ENCODE data around the gene IL1B. TPM values are rescaled to one million over a fixed set of nuclear protein-coding genes. Genes with fewer than 3 reads are reported as not detected.

Gene IL1B
- polyA plus RNA-seq, 1 of the 3 experiments (the other 2 are of a cell fraction): 0.25 TPM

DNA sequence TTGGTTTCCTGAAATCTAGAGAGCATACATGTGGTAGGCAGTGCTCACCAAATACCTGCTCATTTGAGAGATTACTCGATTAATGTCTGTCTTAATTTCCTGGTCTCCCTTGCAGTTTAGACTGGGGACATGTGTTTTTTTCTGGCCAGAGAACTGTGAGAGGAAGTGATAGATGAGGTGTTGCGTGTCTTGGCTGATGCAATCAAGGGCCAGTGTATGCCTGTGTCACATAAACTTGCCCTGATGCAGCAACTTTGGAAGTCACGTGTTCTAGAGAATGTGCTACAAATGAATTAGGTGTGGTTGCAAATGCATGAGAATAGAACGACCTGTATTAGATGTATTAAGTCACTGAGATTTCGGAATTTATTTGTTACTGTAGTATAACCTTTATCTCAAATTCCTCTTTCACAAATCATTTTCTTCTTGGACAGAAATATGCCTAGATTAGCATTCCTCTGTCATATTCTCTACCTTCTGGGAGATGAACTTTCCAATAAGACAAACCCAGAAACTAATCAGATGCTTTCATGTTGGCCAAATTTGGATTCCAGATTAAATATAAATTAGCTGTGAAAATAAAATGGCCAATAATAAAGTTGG, 42.3 kb downstream of the IL1B start:
- no peak overlapping the region for H3K4me3 ChIP-seq (ENCODE audit: low read depth in 2 of 2, low read length in 1 of 2)
- no peaks in the 10 kb centered on the region for H3K9me3 ChIP-seq
- WGBS (ENCODE audit: low lambda C conversion rate): 41% methylated on average over 5 of the region's 5 CpGs
- no peaks in the 10 kb centered on the region for H3K79me2 ChIP-seq (ENCODE audit: insufficient read depth)
- no peak overlapping the region for H3K4me2 ChIP-seq
- no peak overlapping the region; a peak in 1 of 4 replicates for H3K27ac ChIP-seq (ENCODE audit: low read depth in 2 of 2, low read length in 1 of 2)
- no peaks in the 10 kb centered on the region for H4K20me1 ChIP-seq (ENCODE audit: insufficient read depth)
- TF ChIP-seq EZH2phosphoT487 (IDR thresholded peaks at IDR 0.05; ENCODE audit: borderline replicate concordance, low read depth) (no peak), FOXM1 (IDR thresholded peaks at IDR 0.05; ENCODE audit: low read depth) (no peak), RAD21 (IDR thresholded peaks at IDR 0.05; ENCODE audit: low read length) (no peak), SIN3A (IDR thresholded peaks at IDR 0.05; ENCODE audit: borderline replicate concordance, low read depth, low read length) (no peak), ELF1 (IDR thresholded peaks at IDR 0.05) (no peak), RFX5 (IDR thresholded peaks at IDR 0.05; ENCODE audit: low read length) (no peak), SMC3 (IDR thresholded peaks at IDR 0.05; ENCODE audit: low read depth, low read length) (no peak), TAF1 (IDR thresholded peaks at IDR 0.05; ENCODE audit: borderline replicate concordance, low read depth, low read length) (no peak), NFIC (IDR thresholded peaks at IDR 0.05; ENCODE audit: borderline replicate concordance) (no peak), GATA2 (CRISPR knock-in tag; IDR thresholded peaks at IDR 0.05) (no peak)
- TF ChIP-seq, protein P1, sequence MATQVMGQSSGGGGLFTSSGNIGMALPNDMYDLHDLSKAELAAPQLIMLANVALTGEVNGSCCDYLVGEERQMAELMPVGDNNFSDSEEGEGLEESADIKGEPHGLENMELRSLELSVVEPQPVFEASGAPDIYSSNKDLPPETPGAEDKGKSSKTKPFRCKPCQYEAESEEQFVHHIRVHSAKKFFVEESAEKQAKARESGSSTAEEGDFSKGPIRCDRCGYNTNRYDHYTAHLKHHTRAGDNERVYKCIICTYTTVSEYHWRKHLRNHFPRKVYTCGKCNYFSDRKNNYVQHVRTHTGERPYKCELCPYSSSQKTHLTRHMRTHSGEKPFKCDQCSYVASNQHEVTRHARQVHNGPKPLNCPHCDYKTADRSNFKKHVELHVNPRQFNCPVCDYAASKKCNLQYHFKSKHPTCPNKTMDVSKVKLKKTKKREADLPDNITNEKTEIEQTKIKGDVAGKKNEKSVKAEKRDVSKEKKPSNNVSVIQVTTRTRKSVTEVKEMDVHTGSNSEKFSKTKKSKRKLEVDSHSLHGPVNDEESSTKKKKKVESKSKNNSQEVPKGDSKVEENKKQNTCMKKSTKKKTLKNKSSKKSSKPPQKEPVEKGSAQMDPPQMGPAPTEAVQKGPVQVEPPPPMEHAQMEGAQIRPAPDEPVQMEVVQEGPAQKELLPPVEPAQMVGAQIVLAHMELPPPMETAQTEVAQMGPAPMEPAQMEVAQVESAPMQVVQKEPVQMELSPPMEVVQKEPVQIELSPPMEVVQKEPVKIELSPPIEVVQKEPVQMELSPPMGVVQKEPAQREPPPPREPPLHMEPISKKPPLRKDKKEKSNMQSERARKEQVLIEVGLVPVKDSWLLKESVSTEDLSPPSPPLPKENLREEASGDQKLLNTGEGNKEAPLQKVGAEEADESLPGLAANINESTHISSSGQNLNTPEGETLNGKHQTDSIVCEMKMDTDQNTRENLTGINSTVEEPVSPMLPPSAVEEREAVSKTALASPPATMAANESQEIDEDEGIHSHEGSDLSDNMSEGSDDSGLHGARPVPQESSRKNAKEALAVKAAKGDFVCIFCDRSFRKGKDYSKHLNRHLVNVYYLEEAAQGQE (IDR thresholded peaks at IDR 0.05; ENCODE audit: low read depth, low read length): no peak
- TF ChIP-seq, protein P2, sequence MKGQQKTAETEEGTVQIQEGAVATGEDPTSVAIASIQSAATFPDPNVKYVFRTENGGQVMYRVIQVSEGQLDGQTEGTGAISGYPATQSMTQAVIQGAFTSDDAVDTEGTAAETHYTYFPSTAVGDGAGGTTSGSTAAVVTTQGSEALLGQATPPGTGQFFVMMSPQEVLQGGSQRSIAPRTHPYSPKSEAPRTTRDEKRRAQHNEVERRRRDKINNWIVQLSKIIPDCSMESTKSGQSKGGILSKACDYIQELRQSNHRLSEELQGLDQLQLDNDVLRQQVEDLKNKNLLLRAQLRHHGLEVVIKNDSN (IDR thresholded peaks at IDR 0.05; ENCODE audit: borderline replicate concordance, low read depth): peak; percentile 21; the same call in 1 of the 2 replicates
- TF ChIP-seq, protein P3, sequence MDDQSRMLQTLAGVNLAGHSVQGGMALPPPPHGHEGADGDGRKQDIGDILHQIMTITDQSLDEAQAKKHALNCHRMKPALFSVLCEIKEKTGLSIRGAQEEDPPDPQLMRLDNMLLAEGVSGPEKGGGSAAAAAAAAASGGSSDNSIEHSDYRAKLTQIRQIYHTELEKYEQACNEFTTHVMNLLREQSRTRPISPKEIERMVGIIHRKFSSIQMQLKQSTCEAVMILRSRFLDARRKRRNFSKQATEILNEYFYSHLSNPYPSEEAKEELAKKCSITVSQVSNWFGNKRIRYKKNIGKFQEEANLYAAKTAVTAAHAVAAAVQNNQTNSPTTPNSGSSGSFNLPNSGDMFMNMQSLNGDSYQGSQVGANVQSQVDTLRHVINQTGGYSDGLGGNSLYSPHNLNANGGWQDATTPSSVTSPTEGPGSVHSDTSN (IDR thresholded peaks at IDR 0.05): 0 out of 2 replicates have a peak, but pooled peaks have one; percentile 7
- TF ChIP-seq, protein P4, sequence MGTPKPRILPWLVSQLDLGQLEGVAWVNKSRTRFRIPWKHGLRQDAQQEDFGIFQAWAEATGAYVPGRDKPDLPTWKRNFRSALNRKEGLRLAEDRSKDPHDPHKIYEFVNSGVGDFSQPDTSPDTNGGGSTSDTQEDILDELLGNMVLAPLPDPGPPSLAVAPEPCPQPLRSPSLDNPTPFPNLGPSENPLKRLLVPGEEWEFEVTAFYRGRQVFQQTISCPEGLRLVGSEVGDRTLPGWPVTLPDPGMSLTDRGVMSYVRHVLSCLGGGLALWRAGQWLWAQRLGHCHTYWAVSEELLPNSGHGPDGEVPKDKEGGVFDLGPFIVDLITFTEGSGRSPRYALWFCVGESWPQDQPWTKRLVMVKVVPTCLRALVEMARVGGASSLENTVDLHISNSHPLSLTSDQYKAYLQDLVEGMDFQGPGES (IDR thresholded peaks at IDR 0.05; ENCODE audit: low read depth, low read length): no peak
- TF ChIP-seq, protein P5, sequence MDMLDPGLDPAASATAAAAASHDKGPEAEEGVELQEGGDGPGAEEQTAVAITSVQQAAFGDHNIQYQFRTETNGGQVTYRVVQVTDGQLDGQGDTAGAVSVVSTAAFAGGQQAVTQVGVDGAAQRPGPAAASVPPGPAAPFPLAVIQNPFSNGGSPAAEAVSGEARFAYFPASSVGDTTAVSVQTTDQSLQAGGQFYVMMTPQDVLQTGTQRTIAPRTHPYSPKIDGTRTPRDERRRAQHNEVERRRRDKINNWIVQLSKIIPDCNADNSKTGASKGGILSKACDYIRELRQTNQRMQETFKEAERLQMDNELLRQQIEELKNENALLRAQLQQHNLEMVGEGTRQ (IDR thresholded peaks at IDR 0.05; ENCODE audit: borderline replicate concordance, low read depth, low read length): no peak
- TF ChIP-seq, protein P6, sequence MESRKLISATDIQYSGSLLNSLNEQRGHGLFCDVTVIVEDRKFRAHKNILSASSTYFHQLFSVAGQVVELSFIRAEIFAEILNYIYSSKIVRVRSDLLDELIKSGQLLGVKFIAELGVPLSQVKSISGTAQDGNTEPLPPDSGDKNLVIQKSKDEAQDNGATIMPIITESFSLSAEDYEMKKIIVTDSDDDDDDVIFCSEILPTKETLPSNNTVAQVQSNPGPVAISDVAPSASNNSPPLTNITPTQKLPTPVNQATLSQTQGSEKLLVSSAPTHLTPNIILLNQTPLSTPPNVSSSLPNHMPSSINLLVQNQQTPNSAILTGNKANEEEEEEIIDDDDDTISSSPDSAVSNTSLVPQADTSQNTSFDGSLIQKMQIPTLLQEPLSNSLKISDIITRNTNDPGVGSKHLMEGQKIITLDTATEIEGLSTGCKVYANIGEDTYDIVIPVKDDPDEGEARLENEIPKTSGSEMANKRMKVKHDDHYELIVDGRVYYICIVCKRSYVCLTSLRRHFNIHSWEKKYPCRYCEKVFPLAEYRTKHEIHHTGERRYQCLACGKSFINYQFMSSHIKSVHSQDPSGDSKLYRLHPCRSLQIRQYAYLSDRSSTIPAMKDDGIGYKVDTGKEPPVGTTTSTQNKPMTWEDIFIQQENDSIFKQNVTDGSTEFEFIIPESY (IDR thresholded peaks at IDR 0.05; ENCODE audit: borderline replicate concordance, low read depth): no peak
- CTCF ChIA-PET: no interaction called here
- DNase-seq: no peak
- no peaks in the 10 kb centered on the region for H3K36me3 ChIP-seq (replicated peaks in 1 of 2; ENCODE audit: control insufficient read depth in 1 of 2, insufficient read depth in 2 of 2, low read length in 1 of 2)
- no peaks in the 10 kb centered on the region for H3K27me3 ChIP-seq (ENCODE audit: insufficient read depth)
- no peaks in the 10 kb centered on the region for H3K9me2 ChIP-seq
- H2AFZ ChIP-seq (ENCODE audit: low read depth): 0 out of 2 replicates have a peak overlapping the region, but pooled peaks have one; percentile 0
- POLR2A ChIA-PET: no interaction called here
- H3K9ac ChIP-seq: no peak overlapping the region
- H3F3A ChIP-seq (replicated peaks; ENCODE audit: insufficient read depth): peaks cover 4% of the 10 kb centered on the region
- 0 out of 4 replicates have a peak, but pooled peaks cover 0 to 3% of the 10 kb centered on the region in 2 experiments for H3K4me1 ChIP-seq (ENCODE audit: control insufficient read depth in 1 of 2, insufficient read depth in 2 of 2, low read depth in 1 of 2, low read length in 1 of 2)
